ENCODE data around the gene ABCA8.

Gene ABCA8

DNA sequence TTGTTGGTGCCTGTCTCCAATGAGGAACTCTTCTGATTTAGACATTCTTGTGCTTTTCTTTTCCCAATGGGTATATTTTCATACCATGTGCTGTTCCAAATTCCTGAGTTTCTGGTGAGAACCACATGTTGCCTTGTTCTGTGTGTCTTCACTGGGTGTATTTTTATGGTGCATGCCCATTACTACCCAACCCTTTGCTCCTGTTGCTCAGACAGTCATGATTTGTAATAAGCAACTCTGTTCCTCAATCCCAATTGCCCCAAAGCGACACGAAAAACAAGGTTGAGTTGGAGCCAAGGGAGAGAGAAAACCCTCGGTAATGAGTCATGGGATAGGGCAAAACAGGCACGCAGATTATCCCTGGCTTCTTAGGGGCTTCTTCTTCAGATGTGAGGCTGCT is 101.8 kb downstream of the ABCA8 start:
- peak overlapping the region in 1 of 5 donors; percentile 28 for H3K4me3 ChIP-seq (ENCODE audit: low read depth in 1 of 5, low read length in 5 of 5)
- H3K36me3 ChIP-seq (ENCODE audit: control insufficient read depth in 5 of 5, insufficient read depth in 5 of 5, low read length in 5 of 5): no peaks in the 10 kb centered on the region
- no peak overlapping the region for H3K27ac ChIP-seq (ENCODE audit: low read depth, low read length)
- peak overlapping the region in 1 of 5 donors; percentile 9 for H3K9ac ChIP-seq (ENCODE audit: low read length in 5 of 5)
- H3K4me1 ChIP-seq (ENCODE audit: control insufficient read depth in 5 of 5, insufficient read depth in 5 of 5, low read length in 5 of 5): peaks cover 2 to 28% (median 12%) of the 10 kb centered on the region in 5 donors
- H3K27me3 ChIP-seq (ENCODE audit: control insufficient read depth in 5 of 5, insufficient read depth in 4 of 5, low read length in 5 of 5): no peaks in the 10 kb centered on the region
- H3K9me3 ChIP-seq (ENCODE audit: control insufficient read depth in 5 of 5, low read length in 5 of 5): peaks cover 0 to 4% (median under 1%) of the 10 kb centered on the region in 5 donors

DNA sequence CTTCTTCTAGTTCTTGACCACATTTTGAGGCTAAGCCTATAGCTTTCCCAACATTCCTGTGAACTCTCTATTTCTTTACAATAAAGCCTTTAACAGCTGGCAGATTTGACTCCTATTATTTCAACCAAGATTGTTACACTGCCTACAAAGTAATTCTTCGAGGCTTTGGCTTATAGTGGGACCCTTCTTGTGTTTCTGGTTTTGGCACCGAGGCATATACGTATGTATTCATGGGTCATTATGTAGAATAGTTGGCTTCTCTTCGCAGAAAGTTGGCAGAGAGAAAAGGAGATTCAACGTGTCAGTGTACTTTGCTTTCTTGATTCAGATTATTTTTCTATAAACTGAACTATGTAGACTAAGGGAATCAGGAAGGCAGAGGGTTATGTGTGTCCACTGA is 102.2 kb downstream of the ABCA8 start:
- H3K36me3 ChIP-seq (ENCODE audit: control insufficient read depth in 5 of 5, insufficient read depth in 5 of 5, low read length in 5 of 5): no peaks in the 10 kb centered on the region
- H3K9ac ChIP-seq (ENCODE audit: low read length in 5 of 5): no peak overlapping the region
- H3K9me3 ChIP-seq (ENCODE audit: control insufficient read depth in 5 of 5, low read length in 5 of 5): peaks cover 0 to 4% (median 0%) of the 10 kb centered on the region in 5 donors
- H3K4me3 ChIP-seq (ENCODE audit: low read depth in 1 of 5, low read length in 5 of 5): no peak overlapping the region
- peaks cover 2 to 28% (median 12%) of the 10 kb centered on the region in 5 donors for H3K4me1 ChIP-seq (ENCODE audit: control insufficient read depth in 5 of 5, insufficient read depth in 5 of 5, low read length in 5 of 5)
- H3K27me3 ChIP-seq (ENCODE audit: control insufficient read depth in 5 of 5, insufficient read depth in 4 of 5, low read length in 5 of 5): no peaks in the 10 kb centered on the region
- no peak overlapping the region for H3K27ac ChIP-seq (ENCODE audit: low read depth, low read length)

DNA sequence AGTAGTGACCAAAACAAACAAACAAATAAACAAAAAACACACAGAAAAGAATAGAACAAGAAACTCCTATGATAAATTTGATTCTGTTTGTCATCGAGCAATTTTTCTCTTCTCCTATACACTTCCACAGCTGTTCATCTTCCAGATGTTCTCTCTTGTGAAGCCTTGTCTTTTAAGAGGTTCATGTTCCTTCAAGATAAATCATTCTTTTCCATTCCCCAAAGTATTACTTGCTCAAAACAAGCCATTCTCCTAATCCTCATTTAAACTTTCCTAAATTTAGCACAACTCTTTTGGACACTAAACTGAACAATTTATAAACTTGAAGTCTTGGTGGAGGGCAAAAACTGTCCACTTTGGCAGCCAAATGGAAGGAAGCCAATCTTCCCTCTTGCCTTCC is 103.3 kb downstream of the ABCA8 start:
- Histone ChIP-seq H3K4me3 (ENCODE audit: low read depth in 1 of 5, low read length in 5 of 5) (no peak overlapping the region), H3K36me3 (ENCODE audit: control insufficient read depth in 5 of 5, insufficient read depth in 5 of 5, low read length in 5 of 5) (no peaks in the 10 kb centered on the region), H3K9me3 (ENCODE audit: control insufficient read depth in 5 of 5, low read length in 5 of 5) (peaks cover 0 to 4% (median 0%) of the 10 kb centered on the region in 5 donors), H3K27ac (ENCODE audit: low read depth, low read length) (no peak overlapping the region), H3K27me3 (ENCODE audit: control insufficient read depth in 5 of 5, insufficient read depth in 4 of 5, low read length in 5 of 5) (no peaks in the 10 kb centered on the region), H3K9ac (ENCODE audit: low read length in 5 of 5) (no peak overlapping the region), H3K4me1 (ENCODE audit: control insufficient read depth in 5 of 5, insufficient read depth in 5 of 5, low read length in 5 of 5) (peaks cover 2 to 28% (median 12%) of the 10 kb centered on the region in 5 donors)

DNA sequence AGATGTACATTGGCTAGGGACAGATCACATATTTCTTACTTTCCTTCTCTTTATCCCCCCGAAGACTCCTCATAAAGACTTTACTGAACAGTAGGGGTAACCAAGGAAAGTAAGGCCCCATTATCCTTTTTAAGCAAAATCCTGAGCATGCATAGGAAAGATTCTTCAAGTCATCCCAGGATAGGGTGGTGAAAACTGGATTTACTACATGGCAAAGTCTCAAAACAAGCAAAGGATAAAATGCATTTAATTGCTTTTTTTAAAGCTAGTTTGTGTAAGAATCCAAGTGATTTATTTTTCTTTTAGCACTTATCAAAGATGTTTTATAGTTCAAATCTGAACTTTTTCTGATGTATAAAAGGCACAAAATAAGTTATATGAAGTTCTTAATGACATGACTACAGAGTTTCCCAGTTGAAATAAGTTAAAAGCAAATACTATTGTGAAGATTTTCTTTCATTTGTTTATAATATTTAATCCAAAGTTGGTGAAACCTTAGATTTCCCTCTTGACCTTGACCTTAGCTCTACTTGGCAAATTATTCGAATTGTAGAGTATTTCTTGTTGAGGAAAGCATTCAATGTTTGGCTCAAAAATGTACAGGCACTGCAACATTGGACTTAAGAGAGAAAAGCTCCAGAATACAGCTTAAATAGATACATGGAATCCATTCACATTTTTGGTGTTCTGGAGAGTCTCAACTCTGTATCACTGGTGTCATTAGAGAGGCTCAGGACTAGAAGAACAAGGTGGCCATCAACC is 104.3 kb downstream of the ABCA8 start:
- peaks cover 0 to 4% (median 0%) of the 10 kb centered on the region in 5 donors for H3K9me3 ChIP-seq (ENCODE audit: control insufficient read depth in 5 of 5, low read length in 5 of 5)
- no peaks in the 10 kb centered on the region for H3K36me3 ChIP-seq (ENCODE audit: control insufficient read depth in 5 of 5, insufficient read depth in 5 of 5, low read length in 5 of 5)
- H3K9ac ChIP-seq (ENCODE audit: low read length in 5 of 5): no peak overlapping the region
- no peaks in the 10 kb centered on the region for H3K27me3 ChIP-seq (ENCODE audit: control insufficient read depth in 5 of 5, insufficient read depth in 4 of 5, low read length in 5 of 5)
- no peak overlapping the region for H3K27ac ChIP-seq (ENCODE audit: low read depth, low read length)
- H3K4me3 ChIP-seq (ENCODE audit: low read depth in 1 of 5, low read length in 5 of 5): no peak overlapping the region
- H3K4me1 ChIP-seq (ENCODE audit: control insufficient read depth in 5 of 5, insufficient read depth in 5 of 5, low read length in 5 of 5): peaks cover 2 to 28% (median 12%) of the 10 kb centered on the region in 5 donors

GRCh38 chr17:68849673-68850610 is 105.2 kb downstream of the ABCA8 start:
- no peaks in the 10 kb centered on the region for H3K36me3 ChIP-seq (ENCODE audit: control insufficient read depth in 5 of 5, insufficient read depth in 5 of 5, low read length in 5 of 5)
- no peak overlapping the region for H3K9ac ChIP-seq (ENCODE audit: low read length in 5 of 5)
- H3K4me3 ChIP-seq (ENCODE audit: low read depth in 1 of 5, low read length in 5 of 5): no peak overlapping the region
- H3K27ac ChIP-seq (ENCODE audit: low read depth, low read length): no peak overlapping the region
- H3K27me3 ChIP-seq (ENCODE audit: control insufficient read depth in 5 of 5, insufficient read depth in 4 of 5, low read length in 5 of 5): no peaks in the 10 kb centered on the region
- peaks cover 0 to 4% (median 0%) of the 10 kb centered on the region in 5 donors for H3K9me3 ChIP-seq (ENCODE audit: control insufficient read depth in 5 of 5, low read length in 5 of 5)
- peaks cover 2 to 28% (median 12%) of the 10 kb centered on the region in 5 donors for H3K4me1 ChIP-seq (ENCODE audit: control insufficient read depth in 5 of 5, insufficient read depth in 5 of 5, low read length in 5 of 5)

- H3K4me3 ChIP-seq (ENCODE audit: low read depth in 1 of 5, low read length in 5 of 5): no peak overlapping the region
- H3K27ac ChIP-seq (ENCODE audit: low read depth, low read length): no peak overlapping the region
- no peaks in the 10 kb centered on the region for H3K36me3 ChIP-seq (ENCODE audit: control insufficient read depth in 5 of 5, insufficient read depth in 5 of 5, low read length in 5 of 5)
- H3K4me1 ChIP-seq (ENCODE audit: control insufficient read depth in 5 of 5, insufficient read depth in 5 of 5, low read length in 5 of 5): peaks cover 0 to 14% (median 2%) of the 10 kb centered on the region in 5 donors
- H3K9ac ChIP-seq (ENCODE audit: low read length in 5 of 5): no peak overlapping the region
- H3K9me3 ChIP-seq (ENCODE audit: control insufficient read depth in 5 of 5, low read length in 5 of 5): peaks cover 0 to 4% (median 0%) of the 10 kb centered on the region in 5 donors
- H3K27me3 ChIP-seq (ENCODE audit: control insufficient read depth in 5 of 5, insufficient read depth in 4 of 5, low read length in 5 of 5): no peaks in the 10 kb centered on the region
These were observed 107.5 kb downstream of the ABCA8 start for GRCh38 chr17:68847711-68848110.

- H3K9ac ChIP-seq (ENCODE audit: low read length in 5 of 5): no peak overlapping the region
- no peak overlapping the region for H3K27ac ChIP-seq (ENCODE audit: low read depth, low read length)
- no peaks in the 10 kb centered on the region for H3K9me3 ChIP-seq (ENCODE audit: control insufficient read depth in 5 of 5, low read length in 5 of 5)
- H3K4me1 ChIP-seq (ENCODE audit: control insufficient read depth in 5 of 5, insufficient read depth in 5 of 5, low read length in 5 of 5): peaks cover 0 to 12% (median 3%) of the 10 kb centered on the region in 5 donors
- no peaks in the 10 kb centered on the region for H3K27me3 ChIP-seq (ENCODE audit: control insufficient read depth in 5 of 5, insufficient read depth in 4 of 5, low read length in 5 of 5)
- H3K4me3 ChIP-seq (ENCODE audit: low read depth in 1 of 5, low read length in 5 of 5): no peak overlapping the region
- peaks cover 0 to 4% (median 0%) of the 10 kb centered on the region in 5 donors for H3K36me3 ChIP-seq (ENCODE audit: control insufficient read depth in 5 of 5, insufficient read depth in 5 of 5, low read length in 5 of 5)
These were observed 111.7 kb downstream of the ABCA8 start for GRCh38 chr17:68843522-68843921.

- H3K9me3 ChIP-seq (ENCODE audit: control insufficient read depth in 5 of 5, low read length in 5 of 5): no peaks in the 10 kb centered on the region
- H3K4me1 ChIP-seq (ENCODE audit: control insufficient read depth in 5 of 5, insufficient read depth in 5 of 5, low read length in 5 of 5): peaks cover 2 to 13% (median 5%) of the 10 kb centered on the region in 5 donors
- no peak overlapping the region for H3K4me3 ChIP-seq (ENCODE audit: low read depth in 1 of 5, low read length in 5 of 5)
- H3K9ac ChIP-seq (ENCODE audit: low read length in 5 of 5): no peak overlapping the region
- peaks cover 0 to 4% (median 0%) of the 10 kb centered on the region in 5 donors for H3K36me3 ChIP-seq (ENCODE audit: control insufficient read depth in 5 of 5, insufficient read depth in 5 of 5, low read length in 5 of 5)
- no peak overlapping the region for H3K27ac ChIP-seq (ENCODE audit: low read depth, low read length)
- H3K27me3 ChIP-seq (ENCODE audit: control insufficient read depth in 5 of 5, insufficient read depth in 4 of 5, low read length in 5 of 5): no peaks in the 10 kb centered on the region
These were observed 115.1 kb downstream of the ABCA8 start for GRCh38 chr17:68840073-68840472.

GRCh38 chr17:68835071-68835470 is 120.1 kb downstream of the ABCA8 start:
- Histone ChIP-seq H3K36me3 (ENCODE audit: control insufficient read depth in 5 of 5, insufficient read depth in 5 of 5, low read length in 5 of 5) (peaks cover 0 to 1% (median 0%) of the 10 kb centered on the region in 5 donors), H3K9me3 (ENCODE audit: control insufficient read depth in 5 of 5, low read length in 5 of 5) (no peaks in the 10 kb centered on the region), H3K4me3 (ENCODE audit: low read depth in 1 of 5, low read length in 5 of 5) (no peak overlapping the region)

More at GRCh38 chr17:68835071-68835470, 120.1 kb downstream of the ABCA8 start:
- H3K4me1 ChIP-seq (ENCODE audit: control insufficient read depth in 5 of 5, insufficient read depth in 5 of 5, low read length in 5 of 5): peaks cover 1 to 30% (median 23%) of the 10 kb centered on the region in 5 donors
- no peaks in the 10 kb centered on the region for H3K27me3 ChIP-seq (ENCODE audit: control insufficient read depth in 5 of 5, insufficient read depth in 4 of 5, low read length in 5 of 5)
- no peak overlapping the region for H3K27ac ChIP-seq (ENCODE audit: low read depth, low read length)
- no peak overlapping the region for H3K9ac ChIP-seq (ENCODE audit: low read length in 5 of 5)
